Activated T-cell treated with anti-CD3 and anti-CD28 coated beads, Interleukin-2, amount 50 U/mL, for 4 hours (primary cell): ENCODE measurements around the gene CCNC. TPM values are rescaled to one million over a fixed set of nuclear protein-coding genes. Genes with fewer than 3 reads are reported as not detected.

Source experiments
- ATAC-seq, 2 donors: fragments of 200-7000 bp; cut with Tn5 transposase; one replicate each; pipeline ENCODE4 v1.10.0; 2021
- DNase-seq: peaks from one replicate; pipeline ENCODE4 v3.0.0-alpha.2; 2020
- H3K27me3 Mint-ChIP-seq: one replicate; pipeline ENCODE4 v1.8.0; 2021; ENCODE audit warnings: low read depth, mixed read lengths
- H3K36me3 Mint-ChIP-seq: one replicate; pipeline ENCODE4 v1.8.0; 2022; ENCODE audit warnings: mixed read lengths; ENCODE audit not compliant: insufficient read depth
- H3K4me1 Mint-ChIP-seq: one replicate; pipeline ENCODE4 v1.8.0; 2021; ENCODE audit warnings: low read depth, mixed read lengths
- H3K4me3 Mint-ChIP-seq: one replicate; pipeline ENCODE4 v1.8.0; 2021; ENCODE audit warnings: mild to moderate bottlenecking, moderate library complexity, mixed read lengths
- H3K9me3 Mint-ChIP-seq: one replicate; pipeline ENCODE4 v1.8.0; 2021; ENCODE audit warnings: mixed read lengths
- total RNA-seq, 3 donors: library from RNA; stranded (reverse); gene quantifications; one replicate each; pipeline ENCODE4 v1.2.1, GENCODE V29; 2021

CCNC gene, protein sequence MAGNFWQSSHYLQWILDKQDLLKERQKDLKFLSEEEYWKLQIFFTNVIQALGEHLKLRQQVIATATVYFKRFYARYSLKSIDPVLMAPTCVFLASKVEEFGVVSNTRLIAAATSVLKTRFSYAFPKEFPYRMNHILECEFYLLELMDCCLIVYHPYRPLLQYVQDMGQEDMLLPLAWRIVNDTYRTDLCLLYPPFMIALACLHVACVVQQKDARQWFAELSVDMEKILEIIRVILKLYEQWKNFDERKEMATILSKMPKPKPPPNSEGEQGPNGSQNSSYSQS
- total RNA-seq, result 10 to 100 TPM; 77.9 to 83.7 (median 78.1) TPM

DNA sequence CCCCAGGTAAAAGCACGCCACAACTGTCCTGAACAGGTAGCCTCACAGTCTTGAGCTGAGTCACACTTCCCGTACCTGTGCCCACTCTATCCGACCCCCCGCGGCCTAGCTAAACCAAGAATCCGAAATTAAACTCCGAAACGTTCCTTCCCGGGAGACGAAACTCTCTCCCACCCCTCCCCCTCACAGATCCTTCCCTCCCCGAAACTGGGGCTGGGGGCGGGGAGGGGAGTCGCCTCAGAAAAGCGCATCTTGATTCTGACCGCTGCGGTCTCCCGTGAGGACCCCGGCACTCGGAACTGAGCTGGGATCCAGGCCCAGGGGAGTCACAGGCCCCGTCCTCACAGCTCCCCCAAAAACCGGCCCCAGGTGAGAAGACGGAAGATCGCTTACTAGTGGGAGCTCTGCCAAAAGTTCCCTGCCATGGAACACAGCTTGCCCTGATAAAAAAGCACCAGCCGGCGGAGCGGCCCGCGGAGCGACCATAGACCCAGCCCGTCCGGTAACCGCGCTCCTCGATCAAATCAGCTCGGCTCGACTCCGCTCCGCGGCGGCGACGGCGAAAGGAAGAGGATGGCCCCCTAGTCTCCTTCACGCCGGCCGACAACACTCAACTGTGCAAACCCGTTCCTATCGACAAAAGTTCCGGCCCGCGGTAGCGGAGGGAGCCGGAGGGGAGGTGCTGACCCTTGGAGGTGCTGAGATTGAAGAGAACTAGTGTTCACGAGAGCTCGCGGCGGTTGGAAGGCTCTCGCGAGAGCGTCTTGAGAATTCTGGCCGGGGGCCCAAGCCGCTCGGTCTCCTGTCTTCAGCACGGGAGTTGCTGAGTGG, at the start of gene CCNC:
Gene CCNC (minus strand): TSS at position 558 of the 831 bp plus-strand sequence. CDS start 133 bp downstream, at position 425.
- Mint-ChIP-seq H3K27me3 (no peaks in the 10 kb centered on the region), H3K9me3 (no peaks in the 10 kb centered on the region), H3K4me1 (peaks cover 28% of the 10 kb centered on the region), H3K4me3 (peak within 1 kb of the TSS; percentile 100), H3K36me3 (no peaks in the 10 kb centered on the region)
- DNase-seq, result peak; percentile 84
- ATAC-seq, result peak; percentile 97 to 99

DNA sequence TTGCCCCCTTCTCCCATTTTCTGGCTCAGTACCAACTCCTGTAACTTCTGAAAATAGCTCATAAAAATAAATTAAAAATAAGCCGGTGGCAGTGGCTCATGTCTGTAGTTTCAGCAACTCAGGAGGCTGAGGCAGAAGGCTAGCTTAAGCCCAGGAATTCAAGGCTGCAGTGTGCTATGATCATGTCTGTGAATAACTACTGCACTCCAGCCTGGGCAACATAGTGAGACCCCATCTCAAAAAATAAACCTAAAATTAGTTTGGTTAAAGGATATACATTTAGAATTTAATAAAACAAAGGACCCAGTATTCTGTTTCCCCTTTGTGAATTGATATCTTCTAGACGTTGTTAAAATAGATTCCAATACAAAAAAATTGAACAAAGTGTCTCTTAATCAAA, 48.7 kb upstream of the CCNC start:
- Mint-ChIP-seq H3K4me3 (no peak overlapping the region), H3K36me3 (no peaks in the 10 kb centered on the region), H3K27me3 (peaks cover 80% of the 10 kb centered on the region), H3K9me3 (no peaks in the 10 kb centered on the region), H3K4me1 (peaks cover 9% of the 10 kb centered on the region)
- DNase-seq (no peak), ATAC-seq (no peak)

DNA sequence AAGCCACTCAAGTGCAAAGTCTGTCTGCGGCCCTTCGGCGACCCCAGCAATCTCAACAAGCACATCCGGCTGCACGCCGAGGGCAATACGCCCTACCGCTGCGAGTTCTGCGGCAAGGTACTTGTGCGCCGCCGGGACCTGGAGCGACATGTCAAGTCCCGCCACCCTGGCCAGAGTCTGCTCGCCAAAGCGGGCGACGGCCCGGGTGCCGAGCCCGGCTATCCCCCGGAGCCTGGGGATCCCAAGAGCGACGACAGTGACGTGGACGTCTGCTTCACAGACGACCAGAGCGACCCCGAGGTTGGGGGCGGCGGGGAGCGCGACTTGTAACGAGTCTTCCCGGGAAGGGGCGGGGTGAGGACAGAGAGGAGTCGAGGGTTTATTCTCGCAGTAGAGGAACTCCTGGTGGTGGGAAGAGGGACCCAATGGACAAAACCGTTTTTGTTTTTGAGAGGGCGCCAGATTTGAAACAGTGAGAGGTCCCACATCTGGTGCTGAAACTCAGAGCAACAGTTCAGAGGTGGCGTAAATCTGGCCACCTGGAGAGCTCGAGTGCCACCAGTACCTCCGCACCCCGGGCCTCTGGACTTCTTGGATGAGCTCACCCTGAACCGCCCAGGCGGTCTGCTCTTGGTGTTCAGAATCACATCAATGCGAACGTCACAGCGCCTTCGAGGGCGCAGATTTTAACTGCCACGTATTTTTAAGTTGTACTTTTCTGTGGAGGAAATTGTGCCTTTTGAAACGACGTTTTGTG, 46.1 kb upstream of the CCNC start:
- Mint-ChIP-seq H3K27me3 (peaks cover 76% of the 10 kb centered on the region), H3K4me3 (peak overlapping the region; percentile 63), H3K4me1 (peaks cover 28% of the 10 kb centered on the region), H3K36me3 (no peaks in the 10 kb centered on the region), H3K9me3 (no peaks in the 10 kb centered on the region)
- DNase-seq (no peak), ATAC-seq (peak in 1 of 2 donors; percentile 19)

DNA sequence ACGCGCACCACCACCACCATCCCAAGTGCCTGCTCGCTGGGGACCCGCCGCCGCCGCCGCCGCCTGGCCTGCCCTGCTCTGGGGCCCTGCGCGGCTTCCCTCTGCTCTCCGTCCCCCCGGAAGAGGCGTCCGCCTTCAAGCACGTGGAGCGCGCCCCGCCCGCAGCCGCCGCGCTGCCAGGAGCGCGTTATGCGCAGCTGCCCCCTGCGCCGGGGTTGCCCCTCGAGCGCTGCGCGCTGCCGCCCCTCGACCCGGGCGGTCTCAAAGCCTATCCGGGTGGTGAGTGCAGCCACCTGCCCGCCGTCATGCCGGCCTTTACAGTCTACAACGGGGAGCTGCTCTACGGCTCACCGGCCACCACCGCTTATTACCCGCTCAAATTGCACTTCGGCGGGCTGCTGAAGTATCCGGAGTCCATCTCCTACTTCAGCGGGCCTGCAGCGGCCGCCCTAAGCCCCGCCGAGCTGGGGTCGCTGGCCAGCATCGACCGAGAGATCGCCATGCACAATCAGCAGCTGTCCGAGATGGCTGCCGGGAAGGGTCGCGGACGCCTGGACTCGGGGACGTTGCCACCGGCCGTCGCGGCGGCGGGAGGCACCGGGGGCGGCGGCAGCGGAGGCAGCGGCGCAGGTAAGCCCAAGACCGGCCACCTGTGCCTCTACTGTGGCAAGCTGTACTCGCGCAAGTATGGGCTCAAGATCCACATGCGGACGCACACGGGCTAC, 45.4 kb upstream of the CCNC start:
- peak overlapping the region; percentile 63 for H3K4me3 Mint-ChIP-seq

DNA sequence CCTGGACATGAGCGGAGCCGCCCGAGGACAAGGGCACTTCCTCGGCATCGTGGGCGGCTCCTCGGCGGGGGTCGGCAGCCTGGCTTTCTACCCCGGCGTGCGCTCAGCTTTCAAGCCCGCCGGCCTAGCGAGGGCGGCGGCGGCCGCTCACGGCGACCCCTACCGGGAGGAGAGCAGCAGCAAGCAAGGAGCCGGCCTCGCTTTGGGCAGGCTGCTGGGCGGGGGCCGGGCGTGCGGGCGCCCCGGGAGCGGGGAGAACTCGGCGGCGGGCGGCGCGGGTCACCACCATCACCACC, 44.9 kb upstream of the CCNC start:
- H3K27me3 Mint-ChIP-seq, result peaks cover 77% of the 10 kb centered on the region
- no peak overlapping the region for H3K4me3 Mint-ChIP-seq
- peaks cover 32% of the 10 kb centered on the region for H3K4me1 Mint-ChIP-seq
- H3K36me3 Mint-ChIP-seq, result peaks cover 2% of the 10 kb centered on the region
- DNase-seq (no peak), ATAC-seq (peak; percentile 57 to 64)
- H3K9me3 Mint-ChIP-seq, result no peaks in the 10 kb centered on the region

More for the DNA sequence above, 45.4 kb upstream of the CCNC start:
- Mint-ChIP-seq H3K9me3 (no peaks in the 10 kb centered on the region), H3K4me1 (peaks cover 31% of the 10 kb centered on the region), H3K27me3 (peaks cover 75% of the 10 kb centered on the region), H3K36me3 (peaks cover 1% of the 10 kb centered on the region)
- no peak for DNase-seq
- ATAC-seq, result peak; percentile 67 to 72

DNA sequence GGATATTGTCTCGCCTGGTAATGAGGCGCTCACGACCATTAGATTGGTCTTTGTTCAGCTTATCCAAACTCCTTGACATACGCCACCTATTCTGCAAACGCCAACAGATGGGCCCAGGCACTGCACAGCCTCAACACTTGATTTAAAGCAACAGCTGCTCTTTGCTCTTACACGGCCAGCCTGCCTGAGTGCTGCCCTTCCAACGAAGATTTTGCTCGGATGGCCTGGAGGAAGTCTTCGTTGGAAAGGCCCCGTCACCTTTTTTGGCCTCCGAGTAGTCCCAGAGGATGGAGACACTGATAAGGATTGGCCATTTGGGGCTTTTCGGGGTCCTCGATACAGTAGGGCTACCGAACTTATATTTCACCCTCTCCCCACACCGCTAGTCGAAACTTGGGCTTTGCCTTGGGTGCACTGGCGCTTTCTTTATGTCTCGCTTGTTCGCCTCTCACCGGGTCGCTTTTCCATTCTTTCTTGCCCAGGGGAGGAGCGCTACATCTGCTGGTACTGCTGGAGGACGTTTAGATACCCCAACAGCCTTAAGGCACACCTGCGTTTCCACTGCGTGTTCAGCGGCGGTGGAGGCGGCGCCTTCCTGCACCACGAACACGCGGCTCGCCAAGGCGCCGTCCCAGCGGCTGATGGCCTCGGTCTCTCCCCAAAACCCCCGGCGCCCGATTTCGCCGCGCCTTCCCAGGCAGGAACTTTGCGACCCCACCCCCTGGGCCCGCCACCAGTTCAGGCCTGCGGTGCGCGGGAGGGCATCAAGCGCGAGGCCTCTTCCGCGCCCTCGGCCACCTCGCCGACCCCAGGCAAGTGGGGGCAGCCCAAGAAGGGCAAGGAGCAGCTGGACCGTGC, 44.3 kb upstream of the CCNC start:
- H3K36me3 Mint-ChIP-seq, result peaks cover 2% of the 10 kb centered on the region
- H3K4me1 Mint-ChIP-seq, result peaks cover 34% of the 10 kb centered on the region
- no peak overlapping the region for H3K4me3 Mint-ChIP-seq
- no peak for DNase-seq
- ATAC-seq, result no peak
- peaks cover 77% of the 10 kb centered on the region for H3K27me3 Mint-ChIP-seq
- H3K9me3 Mint-ChIP-seq, result no peaks in the 10 kb centered on the region

DNA sequence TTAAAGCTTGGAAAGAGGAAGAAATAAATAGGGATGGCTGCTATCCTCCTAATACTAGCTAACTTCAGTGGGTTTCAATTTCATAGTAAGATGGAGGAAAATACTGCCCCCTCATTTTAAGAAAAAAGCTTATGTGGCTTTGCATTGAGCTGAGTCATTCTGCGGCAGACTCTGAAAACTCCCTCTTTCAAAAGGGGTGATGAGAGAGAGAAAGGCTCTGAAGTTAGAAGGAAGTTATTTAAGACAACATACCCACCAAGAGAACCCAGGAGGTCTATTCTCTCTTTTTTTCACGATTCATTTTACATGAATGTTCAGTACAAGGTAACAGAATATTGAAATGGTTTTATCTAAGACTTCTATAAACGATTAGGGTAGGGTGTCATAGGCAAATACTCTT, 42.7 kb upstream of the CCNC start:
- DNase-seq, result no peak
- Mint-ChIP-seq H3K9me3 (no peaks in the 10 kb centered on the region), H3K36me3 (peaks cover 2% of the 10 kb centered on the region), H3K4me1 (peaks cover 34% of the 10 kb centered on the region), H3K4me3 (no peak overlapping the region), H3K27me3 (peaks cover 77% of the 10 kb centered on the region)
- ATAC-seq, result peak; percentile 61 to 67

DNA sequence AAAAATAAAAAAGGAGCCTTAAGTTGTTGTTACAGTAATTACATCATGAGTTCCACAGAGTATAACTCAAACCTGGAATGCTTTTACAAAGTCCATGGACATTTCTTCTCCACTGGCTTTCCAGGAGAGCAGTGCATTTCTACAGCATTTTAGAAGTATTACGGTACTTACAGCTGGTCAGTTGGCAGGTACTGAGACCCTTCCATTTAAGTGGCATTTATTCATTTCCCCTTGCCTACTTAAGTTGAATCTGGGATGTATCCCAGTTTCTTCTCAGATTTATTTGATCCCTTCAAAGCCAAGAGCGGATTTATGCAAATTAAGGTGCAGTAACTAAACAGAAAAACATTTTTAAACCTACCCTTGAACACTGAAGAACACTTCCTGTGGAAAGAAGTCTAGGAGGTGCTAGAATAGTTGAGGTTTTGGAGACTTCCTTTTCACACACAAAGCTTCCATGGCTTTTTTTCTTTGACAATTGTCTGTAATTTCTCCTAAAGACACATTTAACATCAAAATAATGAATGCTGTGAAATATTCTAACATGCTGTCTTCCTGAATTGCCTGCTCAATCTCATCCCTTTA, 41.5 kb upstream of the CCNC start:
- no peak for DNase-seq
- no peaks in the 10 kb centered on the region for H3K9me3 Mint-ChIP-seq
- ATAC-seq, result no peak
- peaks cover 34% of the 10 kb centered on the region for H3K4me1 Mint-ChIP-seq
- H3K27me3 Mint-ChIP-seq, result peaks cover 79% of the 10 kb centered on the region
- H3K4me3 Mint-ChIP-seq, result no peak overlapping the region
- peaks cover 2% of the 10 kb centered on the region for H3K36me3 Mint-ChIP-seq

DNA sequence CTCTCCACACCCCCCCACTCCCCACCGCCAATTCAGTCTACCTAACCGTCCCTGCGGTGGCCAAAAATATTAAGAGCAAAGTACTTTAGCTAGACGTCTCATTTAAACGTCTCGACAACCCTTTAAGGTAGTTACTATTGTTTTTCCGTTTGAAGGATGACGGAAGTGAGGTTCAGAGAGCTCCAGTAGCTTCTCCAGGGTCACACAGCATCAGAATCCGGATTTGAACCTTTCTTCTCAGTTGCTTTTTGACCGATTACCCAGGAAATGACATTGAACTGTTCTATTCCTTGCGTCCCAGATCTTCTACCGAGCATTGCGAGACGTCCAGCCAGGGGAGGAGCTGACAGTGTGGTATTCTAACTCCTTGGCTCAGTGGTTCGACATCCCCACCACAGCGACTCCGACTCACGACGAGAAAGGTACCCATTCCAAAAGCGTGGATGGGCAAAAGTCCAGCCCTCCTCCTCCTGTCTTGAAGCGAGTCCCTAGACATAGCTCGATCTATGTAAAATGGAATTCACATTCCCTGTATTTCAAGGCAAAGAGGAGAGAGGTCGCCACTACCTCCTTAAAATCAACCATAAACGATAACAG, 40.5 kb upstream of the CCNC start:
- Mint-ChIP-seq H3K4me1 (peaks cover 37% of the 10 kb centered on the region), H3K36me3 (peaks cover 2% of the 10 kb centered on the region), H3K9me3 (no peaks in the 10 kb centered on the region), H3K4me3 (no peak overlapping the region), H3K27me3 (peaks cover 80% of the 10 kb centered on the region)
- ATAC-seq, result no peak
- DNase-seq, result no peak

DNA sequence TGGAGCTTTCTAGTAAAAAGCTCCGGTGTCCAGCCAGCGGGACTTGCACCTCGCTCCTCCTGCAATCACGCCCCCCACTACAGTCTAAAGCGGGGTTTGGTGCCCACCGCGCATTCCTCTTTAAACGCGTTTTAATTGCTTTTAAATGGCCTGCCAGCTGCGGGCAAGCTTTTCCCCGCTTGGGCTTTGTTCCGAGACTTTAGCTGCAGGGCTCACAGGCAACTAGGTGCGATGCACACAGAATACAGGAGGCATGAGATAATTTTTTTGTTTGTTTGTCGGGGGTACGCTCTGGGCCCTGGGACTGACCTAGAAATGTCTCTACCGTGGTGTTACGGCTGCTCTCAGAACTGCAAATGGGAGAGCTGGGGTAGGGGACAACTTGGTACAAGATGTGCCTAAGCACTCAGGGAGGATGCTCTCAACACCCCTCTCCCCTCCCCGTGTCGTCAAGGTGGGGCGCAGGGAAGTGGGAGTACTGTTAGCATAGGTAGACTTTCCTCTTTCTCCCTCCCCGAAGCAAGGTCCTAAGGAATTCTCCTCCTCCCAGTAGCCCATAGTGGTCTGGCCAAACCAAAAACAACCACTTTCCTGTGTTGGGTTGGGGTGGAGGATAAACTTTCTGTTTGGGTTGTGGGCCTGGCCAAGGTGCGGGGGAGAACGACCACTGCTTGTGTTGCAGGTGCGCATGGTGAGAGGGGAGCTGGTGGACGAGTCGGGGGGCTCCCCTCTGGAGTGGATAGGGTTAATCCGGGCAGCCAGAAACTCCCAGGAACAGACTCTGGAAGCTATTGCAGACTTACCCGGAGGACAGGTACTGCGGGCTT, 39.8 kb upstream of the CCNC start:
- Mint-ChIP-seq H3K36me3 (peaks cover 2% of the 10 kb centered on the region), H3K4me1 (peaks cover 44% of the 10 kb centered on the region), H3K4me3 (no peak overlapping the region), H3K9me3 (no peaks in the 10 kb centered on the region), H3K27me3 (peaks cover 85% of the 10 kb centered on the region)
- ATAC-seq (no peak), DNase-seq (no peak)

DNA sequence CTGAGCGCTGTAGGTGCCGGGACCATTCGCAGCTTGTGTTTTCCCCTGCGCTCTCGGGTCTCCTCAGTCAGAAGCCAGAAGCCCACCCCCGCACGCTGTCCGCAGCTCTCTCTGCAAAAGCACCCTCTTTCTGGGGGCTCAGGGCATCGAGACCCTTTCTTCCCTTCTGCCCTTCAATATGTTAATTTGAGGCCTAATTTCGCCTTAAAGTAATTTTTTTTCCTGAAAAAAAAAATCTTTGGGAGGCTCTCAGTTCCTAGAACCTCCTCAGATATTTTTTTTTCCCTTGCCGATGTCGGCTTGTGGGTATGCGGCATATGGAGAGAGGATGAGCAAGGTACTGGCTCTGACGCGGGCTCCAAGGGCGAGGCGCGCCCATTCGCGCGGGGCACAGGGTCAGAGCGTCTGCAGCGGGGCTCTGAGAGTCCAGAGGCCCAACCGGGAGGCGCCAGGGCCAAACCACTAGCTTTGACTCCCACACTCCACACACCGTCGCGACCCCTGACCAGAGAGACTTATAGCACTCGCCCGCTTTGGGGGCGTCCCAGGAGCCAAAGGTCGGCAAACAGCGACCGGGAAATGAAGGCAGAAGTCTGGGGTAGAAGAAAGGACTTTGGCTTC, 39.1 kb upstream of the CCNC start:
- H3K9me3 Mint-ChIP-seq, result no peaks in the 10 kb centered on the region
- peaks cover 2% of the 10 kb centered on the region for H3K36me3 Mint-ChIP-seq
- DNase-seq (no peak), ATAC-seq (no peak)
- H3K4me1 Mint-ChIP-seq, result peaks cover 49% of the 10 kb centered on the region
- peaks cover 87% of the 10 kb centered on the region for H3K27me3 Mint-ChIP-seq
- H3K4me3 Mint-ChIP-seq, result no peak overlapping the region
